ENCODE data around the gene ANKFN1.

ANKFN1 gene

DNA sequence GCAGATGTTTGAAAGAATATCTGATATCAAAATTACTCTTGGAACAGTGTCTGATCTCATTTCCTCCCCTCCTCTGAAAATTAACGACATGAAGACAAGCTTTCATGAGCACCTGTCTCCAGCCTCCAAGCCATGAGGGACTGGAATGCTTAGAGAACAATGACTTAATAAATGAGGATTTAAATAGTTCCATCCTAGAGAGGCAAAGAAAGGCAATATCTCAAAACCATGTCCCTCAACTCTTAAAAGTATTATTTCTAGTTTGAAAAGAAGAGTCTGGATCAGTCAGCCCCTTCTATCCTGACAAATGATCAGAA is 137.5 kb downstream of the ANKFN1 start:
- no peak for DNase-seq

DNA sequence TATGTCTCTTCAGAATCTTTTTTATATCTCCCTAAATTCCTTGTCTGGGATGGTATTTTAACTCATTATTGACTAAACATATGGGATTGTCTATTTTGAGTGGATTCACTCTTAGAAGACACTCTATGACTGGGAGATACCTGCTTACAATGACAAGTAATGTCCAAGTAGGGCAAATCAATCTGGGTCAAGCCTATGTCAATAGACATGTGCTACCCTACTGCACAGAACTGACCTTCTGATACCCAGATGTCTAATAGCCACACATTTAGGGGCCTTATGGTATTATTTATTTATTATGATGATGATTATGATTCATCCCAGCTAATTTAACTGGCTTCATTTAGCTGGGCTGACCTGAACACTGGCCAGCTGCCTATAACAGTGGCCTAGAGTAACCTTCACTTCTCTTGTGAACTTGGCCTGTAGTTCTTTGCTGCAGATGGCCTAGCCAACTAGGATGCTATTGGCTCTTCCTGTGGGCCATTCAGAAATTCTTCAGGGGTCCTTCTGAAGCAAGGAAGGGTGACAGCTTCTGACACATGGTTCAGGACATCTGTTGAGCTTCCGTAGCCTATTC is 138.0 kb downstream of the ANKFN1 start:
- DNase-seq: no peak

DNA sequence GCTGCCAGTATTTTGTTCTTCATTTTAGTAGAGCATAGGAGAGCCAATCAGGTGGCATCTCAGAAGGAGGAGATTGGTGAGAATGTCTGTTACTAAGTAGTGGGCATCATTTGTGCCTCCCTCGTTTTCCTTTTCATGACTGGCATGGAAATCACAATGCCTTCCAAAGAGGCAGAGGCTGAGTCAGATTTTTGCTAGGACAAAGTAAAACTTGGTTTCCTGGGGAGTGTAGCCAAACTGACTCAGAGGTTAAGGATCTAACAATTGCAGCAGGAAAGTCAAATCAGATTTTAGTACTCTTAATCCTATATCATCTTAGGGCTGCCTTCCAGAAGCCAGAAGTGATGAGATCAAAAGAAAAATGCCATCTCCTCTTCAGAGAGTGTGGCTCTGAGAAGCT is 138.7 kb downstream of the ANKFN1 start:
- DNase-seq: peak; percentile 17

DNA sequence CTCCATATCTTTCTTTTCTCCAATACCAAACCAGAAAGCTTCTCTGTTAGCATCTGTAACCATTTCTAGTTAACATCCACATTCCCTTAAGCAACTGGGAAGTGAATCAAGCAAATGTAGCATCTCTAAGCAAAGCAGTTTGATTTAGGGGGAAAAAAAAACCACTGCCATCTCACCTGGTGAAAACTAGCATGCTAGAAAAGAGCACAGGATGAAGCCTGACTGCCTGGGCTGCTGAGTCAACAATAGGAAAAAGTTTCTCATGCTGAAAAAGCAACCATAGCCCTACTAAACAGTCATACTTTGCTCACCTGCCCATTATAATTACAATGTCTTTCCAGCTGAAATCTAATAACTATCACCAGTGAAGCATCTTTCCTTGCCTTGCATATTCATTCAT is 139.3 kb downstream of the ANKFN1 start:
- DNase-seq: no peak

DNA sequence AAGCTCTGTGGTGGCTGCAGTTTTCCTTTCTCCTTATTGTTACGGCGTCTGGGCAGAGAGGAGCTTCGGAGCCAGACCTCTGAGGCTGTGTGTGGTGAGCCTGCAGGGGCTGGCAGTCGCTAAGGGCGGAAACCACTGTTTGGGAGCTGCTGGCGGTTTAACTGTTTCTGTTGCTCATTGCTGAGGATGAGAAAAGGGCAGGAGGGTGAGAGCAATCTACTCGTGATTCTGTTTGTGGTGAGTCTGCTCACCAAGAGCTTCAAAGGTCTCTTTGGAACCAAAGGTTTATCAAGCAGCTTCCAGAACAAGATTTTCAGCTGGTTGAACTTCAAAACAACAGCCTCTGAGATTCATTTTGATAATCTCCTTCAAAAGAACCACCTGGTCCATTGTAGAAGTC is 143.9 kb downstream of the ANKFN1 start:
- DNase-seq: no peak

DNA sequence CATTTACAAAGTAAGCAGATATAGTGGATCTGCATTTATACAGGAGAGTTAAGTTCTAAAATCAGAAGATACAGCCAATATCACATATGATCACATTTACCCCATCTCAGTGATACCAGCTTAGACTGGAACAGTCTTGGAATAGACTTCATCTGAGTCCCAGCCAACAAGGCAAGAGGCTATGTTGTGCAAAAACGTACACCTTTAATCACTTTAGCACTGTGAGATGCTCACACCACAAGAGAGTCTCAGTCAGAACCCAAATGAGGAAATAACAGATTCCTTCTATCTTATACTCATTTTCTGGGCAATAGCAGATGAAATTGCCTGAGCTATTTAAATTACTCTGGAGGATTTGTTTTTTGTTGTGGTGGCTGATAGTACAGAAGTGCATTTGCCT is 145.6 kb downstream of the ANKFN1 start:
- no peak for DNase-seq

DNA sequence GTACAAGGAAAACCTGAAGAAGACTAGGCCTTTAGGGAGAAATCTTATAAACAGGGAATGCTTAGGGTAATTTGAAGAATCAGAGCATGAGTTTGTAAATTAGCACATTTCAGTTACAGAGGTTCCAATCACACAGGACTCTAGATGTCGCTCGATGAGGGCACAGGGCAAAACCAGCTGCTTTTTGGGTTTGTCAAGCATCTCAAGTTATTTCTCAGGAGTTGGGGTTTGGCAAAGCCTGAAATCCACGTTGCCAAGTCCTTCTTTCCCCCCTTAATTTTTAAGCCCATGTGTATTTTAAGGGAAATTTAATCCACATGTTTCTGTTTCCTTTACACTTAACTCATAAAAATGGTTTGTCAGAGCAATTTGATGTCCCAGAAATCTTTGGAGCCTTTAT is 146.9 kb downstream of the ANKFN1 start:
- no peak for DNase-seq

DNA sequence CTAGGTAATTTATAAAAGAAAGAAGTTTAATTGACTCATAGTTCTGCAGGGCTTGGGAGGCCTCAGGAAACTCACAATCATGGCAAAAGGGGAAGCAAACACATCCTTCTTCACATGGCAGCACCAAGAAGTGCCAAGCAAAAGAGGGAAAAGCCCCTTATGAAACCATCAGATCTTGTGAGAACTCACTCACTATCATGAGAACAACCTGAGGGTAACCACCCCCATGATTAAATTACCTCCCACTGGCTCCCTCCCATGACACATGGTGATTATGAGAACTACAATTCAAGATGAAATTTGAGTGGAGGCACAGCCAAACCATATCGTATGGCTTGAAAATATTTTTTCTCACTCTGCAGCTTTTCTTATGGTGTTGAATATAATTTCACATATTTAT is 151.7 kb downstream of the ANKFN1 start:
- DNase-seq: no peak

DNA sequence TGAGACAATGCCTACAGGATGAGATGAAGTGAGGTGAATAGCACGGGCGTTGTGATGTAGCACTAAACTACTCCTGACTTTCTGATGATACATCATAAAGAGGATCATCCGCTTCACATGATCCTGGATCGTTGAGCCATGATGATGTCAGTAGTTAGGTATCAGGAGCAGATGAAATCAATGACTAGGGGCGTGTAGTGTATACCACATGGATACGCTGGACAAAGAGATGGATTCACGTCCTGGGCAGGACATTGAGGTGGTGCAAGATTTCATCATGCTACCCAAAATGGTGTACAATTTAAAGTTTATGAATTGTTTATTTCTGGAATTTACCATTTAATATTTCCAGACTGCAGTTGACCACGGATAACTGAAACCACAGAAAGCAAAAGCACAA is 156.6 kb downstream of the ANKFN1 start:
- DNase-seq: no peak

DNA sequence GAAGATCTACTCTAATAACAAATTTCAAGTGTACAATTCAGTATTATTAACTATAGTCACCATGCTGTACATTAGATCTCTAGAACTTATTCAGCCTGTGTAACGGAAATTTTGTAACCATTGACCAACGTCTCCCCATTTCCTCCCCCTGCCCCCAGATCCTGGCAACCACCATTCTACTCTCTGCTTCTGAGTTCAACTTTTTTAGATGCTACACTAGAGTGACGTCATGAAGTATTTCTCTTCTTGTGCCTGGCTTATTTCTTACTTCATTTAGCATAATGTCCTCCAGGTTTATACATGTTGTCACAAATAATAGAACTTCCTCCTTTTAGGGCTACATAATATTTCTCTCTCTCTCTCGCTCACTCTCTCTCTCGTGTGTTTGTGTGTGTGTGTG is 157.5 kb downstream of the ANKFN1 start:
- no peak for DNase-seq

DNA sequence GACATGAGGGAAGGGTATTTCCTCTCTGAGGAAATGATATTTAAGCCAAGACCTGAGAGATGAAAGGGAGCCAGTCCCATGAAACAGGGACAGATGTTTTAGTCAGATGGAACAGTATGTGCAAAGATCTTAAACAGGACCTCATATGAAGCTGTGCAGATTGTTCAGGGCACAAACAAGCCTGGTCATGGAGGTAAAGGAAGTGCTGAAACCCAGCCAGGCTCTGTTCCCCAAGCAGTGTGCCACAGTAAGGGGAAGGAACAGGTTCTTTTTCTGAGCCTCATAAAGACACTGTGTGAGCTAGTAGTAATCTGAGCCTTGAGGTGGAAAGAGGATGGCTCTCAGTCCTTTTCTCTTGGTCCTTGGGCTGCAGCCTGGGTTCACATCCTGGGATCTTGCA is 159.9 kb downstream of the ANKFN1 start:
- DNase-seq: no peak

DNA sequence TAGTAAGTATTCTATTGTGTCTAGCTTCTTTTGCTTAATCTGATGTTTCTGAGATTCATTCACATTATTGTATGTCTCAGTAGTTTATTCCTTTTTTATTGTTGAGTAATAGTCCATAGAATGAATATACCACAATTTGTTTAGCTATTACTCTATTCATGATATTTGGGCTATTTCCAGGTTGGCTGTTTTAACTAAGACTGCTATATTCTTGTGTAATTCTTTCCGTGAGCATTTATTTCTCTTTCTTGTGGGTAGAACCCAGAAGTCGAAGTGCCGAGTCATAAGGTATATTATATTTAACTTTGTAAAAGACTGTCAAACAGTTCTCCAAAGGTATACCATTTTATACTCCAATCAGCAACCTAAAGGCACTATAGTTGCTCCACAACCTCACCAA is 160.8 kb downstream of the ANKFN1 start:
- DNase-seq: no peak

DNA sequence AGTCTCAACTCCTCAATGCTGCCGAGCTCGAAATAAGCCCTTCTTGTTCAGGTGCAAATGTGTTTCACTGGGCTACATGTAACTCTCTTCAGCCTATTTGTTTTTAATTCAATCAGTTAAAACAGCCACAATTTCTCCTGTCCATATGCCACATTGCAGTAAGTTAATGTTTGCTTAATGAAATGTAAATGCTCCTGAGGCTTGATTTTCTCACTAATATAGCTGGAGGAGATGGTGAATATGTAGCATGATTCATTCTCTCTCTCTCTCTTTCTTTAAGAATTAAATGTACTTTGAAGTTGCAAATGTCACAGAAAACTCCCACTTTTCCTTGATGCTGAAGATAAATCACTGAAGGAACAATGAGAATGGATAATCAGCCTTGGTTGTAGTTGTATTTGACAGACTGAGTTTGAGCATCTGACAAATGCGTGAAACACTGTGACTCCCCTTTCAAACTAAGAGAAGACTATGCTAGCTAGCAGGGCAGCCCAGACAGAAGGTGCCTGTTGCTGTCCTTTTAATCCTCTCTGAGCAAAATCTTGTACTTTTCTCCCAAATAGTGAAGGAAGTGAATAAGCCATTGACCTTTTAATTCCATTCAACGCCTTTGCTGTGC is 161.8 kb downstream of the ANKFN1 start:
- DNase-seq: no peak

DNA sequence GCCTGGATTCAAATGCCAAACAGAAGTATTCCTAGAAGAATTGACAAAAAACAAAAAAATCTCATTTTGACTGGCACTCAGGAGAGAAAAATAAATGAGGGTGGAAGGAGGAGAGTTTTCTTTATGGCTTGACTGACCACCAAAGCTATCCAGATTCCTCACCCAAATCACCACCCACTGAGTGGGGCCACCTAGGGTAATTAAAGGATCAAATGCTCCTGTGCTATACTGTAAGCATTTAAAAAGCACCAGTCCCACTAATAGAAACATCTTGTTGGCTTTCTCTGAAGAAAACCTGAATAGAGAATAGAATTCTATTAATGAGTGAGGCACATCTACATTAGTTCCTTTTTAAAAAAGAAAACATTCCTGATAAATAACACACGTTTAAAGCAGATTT is 163.3 kb downstream of the ANKFN1 start:
- DNase-seq: no peak

DNA sequence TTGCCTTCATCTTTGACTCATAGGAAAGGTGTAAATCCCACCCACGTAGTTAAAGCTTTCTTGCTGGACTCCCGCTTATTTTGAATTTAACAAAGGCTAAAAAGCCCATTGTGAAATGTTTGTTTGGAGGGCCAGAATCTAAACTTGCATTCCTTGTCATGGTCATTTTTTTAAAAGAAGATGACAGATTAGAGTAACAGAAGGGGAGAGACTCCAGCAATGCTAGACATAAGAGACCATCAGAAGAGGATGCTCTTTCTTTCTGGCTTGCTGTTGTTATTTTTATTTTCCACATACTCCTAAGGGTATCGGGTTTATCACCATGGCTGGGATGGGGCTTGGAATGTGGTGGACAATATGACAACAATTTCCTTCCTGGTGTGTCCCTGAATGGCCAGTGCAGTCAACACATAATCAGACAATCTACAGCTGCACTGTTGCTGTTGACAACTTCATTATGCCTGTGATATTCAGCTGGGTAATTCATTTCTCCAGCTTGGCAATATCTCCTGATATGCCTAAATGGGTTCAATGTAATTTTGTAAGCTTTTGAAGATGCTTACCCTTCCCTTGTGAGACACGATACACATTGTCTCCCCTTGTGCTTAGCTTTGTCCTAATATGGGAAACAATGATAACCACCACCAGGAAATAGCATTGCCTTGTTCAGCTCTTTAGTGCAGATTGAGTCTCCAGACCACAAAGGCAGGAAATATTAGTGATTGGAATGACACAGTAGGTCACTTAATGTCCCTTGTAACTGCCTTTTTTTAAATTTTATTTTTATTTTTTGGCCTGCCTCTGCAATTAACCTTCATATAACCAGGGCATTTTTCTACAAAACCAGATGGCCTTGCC is 164.3 kb downstream of the ANKFN1 start:
- no peak for DNase-seq

DNA sequence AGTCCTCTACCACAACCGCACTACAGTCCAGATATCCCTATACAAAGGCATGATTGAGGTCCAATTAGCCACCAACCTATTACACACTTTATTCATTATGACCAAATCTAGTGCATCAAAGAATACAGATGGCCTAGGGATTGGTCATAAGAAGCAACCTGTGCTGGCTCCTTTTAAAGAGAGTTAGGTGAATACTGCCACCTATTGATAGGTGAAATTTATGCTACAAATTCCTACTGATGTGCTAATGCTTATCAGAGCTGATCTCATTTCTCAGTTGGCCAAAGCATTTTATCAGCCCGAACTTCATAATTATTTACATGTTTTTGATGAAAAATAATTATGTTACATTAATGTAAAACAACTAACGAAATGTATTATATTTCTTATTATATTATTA is 166.3 kb downstream of the ANKFN1 start:
- DNase-seq: peak; percentile 45

DNA sequence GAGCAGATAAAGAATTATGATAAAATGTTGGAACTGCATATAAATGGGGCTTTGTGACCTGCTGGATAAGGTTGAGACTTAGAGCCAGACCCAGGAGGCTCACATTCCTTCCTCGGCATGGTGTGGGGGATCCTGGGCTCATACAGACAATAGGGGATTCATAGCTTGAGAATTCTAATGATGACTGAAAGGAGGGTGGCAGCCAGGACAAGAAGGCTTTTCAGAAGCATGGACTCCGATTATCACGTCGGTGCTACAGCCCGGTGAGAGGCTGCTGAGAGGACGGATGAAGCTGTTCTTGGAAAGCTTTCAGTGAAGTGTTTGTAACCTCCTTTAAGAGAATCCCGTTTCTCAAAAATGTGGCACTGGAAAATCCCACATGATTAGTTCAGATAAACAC is 167.2 kb downstream of the ANKFN1 start:
- DNase-seq: no peak

DNA sequence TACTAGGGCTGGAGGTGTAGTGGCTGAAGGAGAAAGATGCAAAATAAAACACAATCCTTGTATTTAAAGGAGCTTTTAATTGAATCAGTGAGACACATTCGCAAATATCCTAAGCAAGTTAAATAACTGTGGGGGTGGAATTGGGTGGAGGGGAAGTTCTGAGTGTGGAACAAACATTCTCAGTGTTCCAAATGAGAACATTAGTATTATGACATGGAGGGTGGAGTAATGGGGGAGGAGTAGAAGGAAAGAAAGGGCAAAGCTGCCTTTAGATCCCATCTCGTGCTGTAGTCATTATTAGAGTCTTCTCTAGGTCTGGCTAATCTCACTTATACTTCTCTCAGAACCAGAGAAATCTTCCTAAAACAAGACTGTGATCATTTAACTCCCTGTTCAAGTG is 169.7 kb downstream of the ANKFN1 start:
- DNase-seq: no peak

DNA sequence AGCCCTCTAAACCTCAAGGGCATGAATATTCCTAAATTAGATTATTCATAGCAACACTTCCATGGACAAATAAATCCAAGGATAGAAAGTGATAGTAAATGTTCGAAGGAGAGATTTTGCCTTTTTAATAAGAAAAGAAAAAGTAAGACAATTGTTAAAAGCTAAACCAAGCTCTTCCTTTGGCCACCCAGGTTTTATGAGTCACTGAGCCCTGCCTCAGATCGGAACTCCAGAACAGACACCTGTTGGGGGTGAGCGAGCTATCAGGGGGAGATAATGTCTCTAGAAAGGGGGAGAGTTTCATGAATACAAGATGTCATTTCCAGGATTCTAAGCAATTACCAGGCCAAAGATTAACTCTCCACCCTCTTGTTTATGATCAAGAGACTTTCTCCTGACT is 171.4 kb downstream of the ANKFN1 start:
- no peak for DNase-seq

DNA sequence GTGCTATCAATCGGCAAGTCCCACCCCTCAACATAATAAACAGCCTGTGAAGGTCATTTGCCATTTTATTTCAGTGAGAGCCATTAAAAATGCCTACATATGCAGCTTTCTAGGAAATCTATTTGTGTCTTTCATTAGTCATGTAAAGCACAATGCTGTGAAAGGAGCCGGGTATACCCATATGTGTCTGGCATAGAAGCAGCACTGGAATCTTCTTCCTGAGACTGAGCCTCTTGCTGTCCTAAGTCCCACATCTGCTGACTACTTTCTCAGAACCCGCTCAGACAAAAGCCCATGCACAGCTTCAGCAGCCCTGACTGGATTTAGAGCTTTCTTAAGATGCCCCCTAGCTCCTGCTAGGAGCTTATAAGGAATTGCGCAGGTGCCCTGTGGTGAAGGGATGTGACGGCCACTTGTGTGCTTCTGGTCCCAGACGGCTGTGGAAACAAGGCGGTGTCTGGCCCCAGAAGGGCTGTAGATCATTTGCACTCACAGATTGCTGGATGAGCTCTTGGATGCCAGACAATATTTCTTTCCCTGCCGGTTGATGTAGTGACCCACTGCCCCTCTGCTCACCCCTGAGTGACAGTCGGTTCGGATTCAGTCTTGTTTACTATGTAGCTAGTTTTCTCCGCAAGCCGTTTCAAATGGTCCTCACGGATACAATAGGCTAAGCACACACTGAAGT is 172.2 kb downstream of the ANKFN1 start:
- no peak for DNase-seq

DNA sequence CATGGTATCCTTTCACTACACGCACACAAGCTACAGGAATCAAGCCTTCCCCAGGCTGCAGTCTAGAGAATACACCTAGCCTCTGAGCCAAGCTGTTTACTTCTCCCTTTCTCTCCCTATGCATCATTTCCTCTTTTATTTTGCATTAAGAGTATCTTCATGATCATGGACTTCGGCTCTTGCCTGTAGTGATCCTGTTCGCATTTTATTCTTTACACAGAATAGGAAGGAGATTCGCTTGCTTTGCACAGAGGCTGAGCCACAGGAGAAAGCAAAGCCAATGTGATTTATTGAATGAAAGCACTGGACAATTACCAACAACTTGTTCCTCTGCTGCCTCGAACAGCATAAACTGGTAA is 172.7 kb downstream of the ANKFN1 start:
- DNase-seq: no peak

DNA sequence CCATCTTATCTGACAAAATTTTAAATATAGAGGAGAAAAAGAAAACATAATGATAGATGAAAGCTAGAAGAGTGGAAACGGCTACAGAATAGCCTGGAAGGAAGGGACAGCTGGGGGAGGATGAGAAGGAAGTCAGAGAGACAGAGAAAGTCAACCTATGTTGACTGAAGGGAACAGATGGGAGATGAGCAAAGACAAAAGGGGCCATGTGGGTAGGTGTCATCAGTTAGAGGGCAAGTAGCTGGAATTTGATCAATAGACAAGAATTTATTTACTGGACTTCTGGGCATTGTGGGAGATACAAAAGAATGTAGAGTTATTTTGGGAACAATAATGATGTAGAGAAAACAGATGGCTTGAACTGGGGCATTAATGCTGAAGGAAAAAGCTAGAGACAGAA is 194.4 kb downstream of the ANKFN1 start:
- DNase-seq: no peak

DNA sequence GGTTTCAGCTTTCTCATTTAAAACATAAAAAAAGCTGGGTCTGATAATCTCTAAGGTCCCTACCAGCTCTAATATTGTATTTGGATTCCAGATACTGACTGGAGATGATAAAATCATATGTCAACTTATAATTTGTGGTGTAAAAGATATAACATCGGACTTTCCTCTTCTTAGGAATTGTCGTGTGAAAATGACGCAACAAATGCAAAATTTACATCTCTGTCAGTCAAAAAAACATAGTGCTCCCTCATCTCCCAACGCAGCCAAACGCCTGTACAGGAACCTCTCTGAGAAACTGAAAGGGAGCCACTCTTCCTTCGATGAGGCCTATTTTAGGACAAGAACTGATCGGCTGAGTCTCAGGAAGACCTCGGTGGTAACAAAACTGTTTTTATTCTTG is 197.3 kb downstream of the ANKFN1 start:
- DNase-seq: no peak

DNA sequence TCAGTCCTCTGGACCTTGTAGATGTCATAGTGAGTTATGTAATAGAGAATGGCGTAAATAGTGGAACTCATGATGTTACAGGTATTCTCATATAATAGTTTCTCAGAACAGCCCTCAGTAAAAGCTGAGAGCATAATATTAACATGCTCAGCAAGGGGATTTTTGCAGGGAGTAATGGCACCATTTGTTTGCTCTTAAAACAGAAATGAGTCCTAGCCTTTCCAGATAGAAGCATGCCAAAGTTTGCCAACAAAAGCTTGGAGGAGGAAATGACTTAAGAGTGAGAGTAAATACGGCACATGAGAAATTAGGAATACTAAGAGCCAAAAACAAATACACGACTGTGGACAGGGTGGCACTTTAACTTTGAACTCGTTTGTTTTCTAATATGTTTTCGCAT is 198.4 kb downstream of the ANKFN1 start:
- DNase-seq: no peak

Data from kidney glomerular epithelial cell (primary cell).